Lower lobe of right lung (tissue), 2 donors: ENCODE measurements around the gene ZNF641. TPM values are rescaled to one million over a fixed set of nuclear protein-coding genes. Genes with fewer than 3 reads are reported as not detected.

Experiments used
- ATAC-seq, 2 donors: fragments of 200-7000 bp; cut with Tn5 transposase; one replicate each; pipeline ENCODE4 v1.9.1; 2020 to 2022; ENCODE audit warnings: mild to moderate bottlenecking in 2 of 2, moderate library complexity in 2 of 2
- DNase-seq: peaks from one replicate; pipeline ENCODE4 v3.0.0-alpha.2; 2020
- H3K27ac ChIP-seq: fragments of 200-600 bp; one replicate; pipeline ENCODE4 v1.8.0; 2022
- H3K27me3 ChIP-seq: fragments of 200-600 bp; one replicate; pipeline ENCODE4 v1.8.0; 2022; ENCODE audit warnings: low read depth
- H3K36me3 ChIP-seq: fragments of 200-600 bp; one replicate; pipeline ENCODE4 v1.8.0; 2022; ENCODE audit warnings: mild to moderate bottlenecking
- H3K4me1 ChIP-seq: fragments of 200-600 bp; one replicate; pipeline ENCODE4 v1.8.0; 2022
- H3K4me3 ChIP-seq: fragments of 200-600 bp; one replicate; pipeline ENCODE4 v1.8.0; 2022; ENCODE audit warnings: mild to moderate bottlenecking
- H3K9me3 ChIP-seq: fragments of 200-600 bp; one replicate; pipeline ENCODE4 v1.8.0; 2022
- CTCF ChIP-seq: fragments of 200-600 bp; IDR thresholded peaks from one replicate; pipeline ENCODE4 v1.8.0; 2022; ENCODE audit warnings: antibody characterized with exemption, mild to moderate bottlenecking
- intact Hi-C: fragments of 100-400 bp; cut with DNase I; formaldehyde crosslinking; loops from one replicate; pipeline ENCODE4 v1.11.0; 2022
- total RNA-seq: library from RNA; stranded (reverse); fragmentation: NEBNext Ultra II Directional; extraction: Animal tissue kit (Norgen Biotek cat#: 25700); gene quantifications from one replicate; pipeline ENCODE4 v1.2.1, GENCODE V29; 2021
- donor health status: DM: no; HTN: yes; CAD: no; lungs with severe emphysema.

ZNF641 gene
- total RNA-seq, 1 donor from 2014 or later, result 27.3 TPM

DNA sequence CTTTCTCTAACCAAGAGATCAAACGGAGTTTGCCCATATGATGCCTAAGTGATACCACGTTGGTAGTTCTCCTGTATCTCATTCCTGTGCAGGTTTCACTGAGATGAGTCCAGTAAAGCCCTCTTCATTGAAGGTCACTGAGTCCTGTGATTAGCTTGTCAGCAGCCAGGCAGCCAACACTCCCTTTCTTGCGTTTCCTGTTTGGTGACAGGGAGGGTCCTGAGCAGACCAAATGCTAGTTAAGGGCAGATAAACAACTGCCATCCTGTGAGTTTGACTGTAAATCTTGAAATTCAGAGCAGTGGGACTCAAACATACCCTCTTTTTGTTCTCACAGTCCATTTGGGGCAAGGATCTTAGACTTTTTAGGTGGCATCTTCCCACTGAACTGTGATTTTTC is 39.4 kb downstream of the ZNF641 start:
- DNase-seq (no peak), ATAC-seq (no peak)
- Histone ChIP-seq H3K27me3 (no peaks in the 10 kb centered on the region), H3K36me3 (no peaks in the 10 kb centered on the region), H3K27ac (no peak overlapping the region), H3K4me1 (no peaks in the 10 kb centered on the region), H3K4me3 (no peak overlapping the region), H3K9me3 (no peaks in the 10 kb centered on the region)
- intact Hi-C loops, result no loop called here
- no peak for TF ChIP-seq CTCF

DNA sequence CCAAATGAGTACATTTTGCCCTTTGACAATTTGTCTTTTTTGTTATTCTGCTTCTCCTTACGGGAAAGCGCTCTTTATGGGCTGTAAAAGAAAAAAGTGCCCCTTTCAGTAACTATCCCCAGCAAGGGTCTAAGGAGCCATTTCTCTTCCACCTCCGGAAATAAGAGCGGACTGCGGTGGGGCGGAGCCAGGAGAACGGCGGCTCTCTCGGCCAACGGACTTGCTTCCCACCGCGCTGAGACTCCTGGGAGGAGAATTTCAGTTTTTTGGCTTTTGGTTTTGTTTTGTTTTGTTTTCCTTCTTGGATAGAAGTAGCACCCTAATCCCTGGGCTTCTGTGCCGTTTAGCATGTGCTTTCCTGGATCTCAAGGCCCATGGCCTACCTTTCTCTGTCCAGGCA is 43.5 kb downstream of the ZNF641 start:
- DNase-seq, result no peak
- Histone ChIP-seq H3K9me3 (no peaks in the 10 kb centered on the region), H3K4me3 (no peak overlapping the region), H3K27ac (no peak overlapping the region), H3K27me3 (no peaks in the 10 kb centered on the region), H3K36me3 (no peaks in the 10 kb centered on the region), H3K4me1 (no peaks in the 10 kb centered on the region)
- intact Hi-C loops, result no loop called here
- TF ChIP-seq CTCF, result no peak
- ATAC-seq, result no peak

- ATAC-seq, result no peak
- intact Hi-C loops, result no loop called here
- H3K4me1 ChIP-seq, result no peaks in the 10 kb centered on the region
- H3K9me3 ChIP-seq, result no peaks in the 10 kb centered on the region
- H3K4me3 ChIP-seq, result no peak overlapping the region
- DNase-seq, result no peak
- H3K27me3 ChIP-seq, result no peaks in the 10 kb centered on the region
- no peaks in the 10 kb centered on the region for H3K36me3 ChIP-seq
- no peak for TF ChIP-seq CTCF
- H3K27ac ChIP-seq, result no peak overlapping the region
Observed at GRCh38 chr12:48305190-48305589, 45.5 kb downstream of the ZNF641 start.

GRCh38 chr12:48302161-48302911 is 48.4 kb downstream of the ZNF641 start:
- Histone ChIP-seq H3K9me3 (no peaks in the 10 kb centered on the region), H3K27me3 (no peaks in the 10 kb centered on the region), H3K27ac (no peak overlapping the region), H3K36me3 (no peaks in the 10 kb centered on the region), H3K4me1 (no peaks in the 10 kb centered on the region), H3K4me3 (no peak overlapping the region)
- ATAC-seq (peak; percentile 69 to 80), DNase-seq (no peak)
- TF ChIP-seq CTCF, result no peak
- intact Hi-C loops, result no loop called here

- Histone ChIP-seq H3K9me3 (no peaks in the 10 kb centered on the region), H3K4me3 (no peak overlapping the region), H3K4me1 (no peaks in the 10 kb centered on the region), H3K27me3 (no peaks in the 10 kb centered on the region), H3K27ac (no peak overlapping the region), H3K36me3 (no peaks in the 10 kb centered on the region)
- intact Hi-C loops, result no loop called here
- ATAC-seq (no peak), DNase-seq (no peak)
- TF ChIP-seq CTCF, result no peak
Observed at GRCh38 chr12:48300774-48301173, 49.9 kb downstream of the ZNF641 start.
